HG02678 (cell line): Measurements from ENCODE around the gene STIL.
"Not testable (repeated sequence)": the region's sequence is repeated elsewhere in the genome, so short reads cannot be mapped to it uniquely, and the experiment has no call there.

Source experiments
- ATAC-seq: cut with Tn5 transposase; IDR thresholded peaks from one replicate; pipeline ENCODE4 v1.9.1; 2021; ENCODE audit warnings: mild to moderate bottlenecking, moderate library complexity; ENCODE audit not compliant: unreplicated experiment

Gene STIL

DNA sequence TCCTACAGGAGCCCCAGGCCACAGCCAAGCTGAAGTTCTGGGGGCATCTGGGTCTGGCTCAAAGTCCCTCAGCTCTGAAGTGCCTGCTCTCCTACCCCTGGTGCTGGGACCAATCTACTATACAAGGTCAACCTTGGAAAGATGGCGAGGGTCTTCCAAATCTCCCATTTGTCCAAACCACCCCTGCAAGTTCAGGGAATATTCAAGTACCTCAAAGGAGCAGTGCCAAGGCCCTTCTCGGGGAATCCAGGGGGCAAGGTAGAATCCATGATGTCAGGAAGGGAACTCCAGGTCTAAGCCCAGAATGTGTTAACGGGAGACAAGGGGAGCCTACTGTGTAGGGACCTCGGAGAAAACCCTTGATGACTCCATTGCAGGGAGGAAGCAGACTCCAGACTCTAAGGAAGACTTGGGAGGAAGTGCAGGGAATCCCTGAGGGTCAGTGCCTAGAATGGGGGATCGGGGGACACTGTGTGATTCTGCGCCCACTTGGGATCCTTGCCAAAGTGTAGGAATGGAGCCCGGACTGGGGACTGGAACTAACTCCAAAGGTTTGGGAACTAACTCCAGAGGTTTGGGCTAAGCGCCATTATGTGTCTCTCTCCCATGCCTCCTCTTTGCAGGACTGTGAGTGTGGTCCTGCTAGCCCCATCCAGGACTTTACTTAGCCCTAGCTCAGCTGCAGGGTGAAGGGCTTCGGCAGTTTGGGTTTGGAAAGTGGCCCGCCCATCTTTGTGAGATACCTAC is 90.6 kb downstream of the STIL start:
- ATAC-seq = no peak

DNA sequence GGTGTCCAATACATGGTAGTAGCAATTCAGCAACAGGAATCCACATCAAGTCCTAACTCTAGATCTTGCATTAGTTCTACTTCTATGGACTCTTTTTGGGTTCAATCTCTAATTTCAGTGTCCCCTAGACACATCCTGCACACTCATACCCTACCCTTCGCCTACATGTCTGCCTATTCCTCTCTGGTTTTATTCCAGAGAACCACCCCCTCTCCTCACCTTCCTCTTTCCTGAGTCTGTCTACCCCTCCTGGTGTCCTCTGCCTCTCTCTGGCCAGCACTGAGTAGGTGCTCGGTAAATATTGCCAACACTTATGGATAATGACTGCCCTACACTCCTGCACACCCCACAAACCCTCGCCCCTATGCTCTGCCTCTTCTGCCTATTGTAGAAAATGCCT is 91.5 kb downstream of the STIL start:
- ATAC-seq = no peak

GRCh38 chr1:47219590-47220220 is 94.2 kb downstream of the STIL start:
- ATAC-seq = no peak

- ATAC-seq = no peak
Observed at GRCh38 chr1:47219001-47219400, 94.9 kb downstream of the STIL start.

DNA sequence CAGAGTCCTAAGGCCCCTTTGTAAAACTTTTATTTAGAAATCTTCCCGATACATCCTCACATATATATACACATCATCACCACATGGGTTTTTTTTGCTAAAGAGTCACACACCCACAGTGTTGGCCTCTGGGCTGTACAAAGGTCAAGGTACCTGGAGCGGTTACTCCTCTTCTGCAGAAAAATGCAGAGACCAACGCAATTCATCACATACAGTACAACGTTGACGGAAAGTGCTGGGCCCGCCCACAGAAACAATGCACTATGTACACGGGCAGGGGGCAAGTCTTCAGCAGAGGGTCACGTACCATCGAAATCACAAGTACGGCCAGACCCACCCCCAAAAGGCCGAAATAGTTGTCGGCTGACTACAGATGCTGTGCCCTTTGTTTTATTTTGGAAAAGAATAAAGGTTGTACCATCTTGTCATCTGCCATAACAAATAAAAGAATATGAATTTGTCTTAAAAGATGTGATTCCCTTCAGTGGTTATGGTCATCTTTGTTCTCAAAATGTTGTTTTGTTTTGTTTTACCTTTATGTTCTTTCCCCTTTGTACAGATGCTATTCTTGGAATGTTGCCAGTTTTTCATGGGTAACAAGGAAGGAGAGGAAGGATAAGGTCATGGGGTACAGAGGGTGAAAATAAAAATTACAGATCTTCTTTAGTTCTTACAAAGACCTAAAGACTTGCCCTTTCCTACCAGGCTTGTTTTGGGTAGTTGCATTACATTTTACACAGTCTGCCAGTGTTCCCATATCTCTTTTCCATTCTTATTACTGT is 97.5 kb downstream of the STIL start:
- no peak for ATAC-seq

DNA sequence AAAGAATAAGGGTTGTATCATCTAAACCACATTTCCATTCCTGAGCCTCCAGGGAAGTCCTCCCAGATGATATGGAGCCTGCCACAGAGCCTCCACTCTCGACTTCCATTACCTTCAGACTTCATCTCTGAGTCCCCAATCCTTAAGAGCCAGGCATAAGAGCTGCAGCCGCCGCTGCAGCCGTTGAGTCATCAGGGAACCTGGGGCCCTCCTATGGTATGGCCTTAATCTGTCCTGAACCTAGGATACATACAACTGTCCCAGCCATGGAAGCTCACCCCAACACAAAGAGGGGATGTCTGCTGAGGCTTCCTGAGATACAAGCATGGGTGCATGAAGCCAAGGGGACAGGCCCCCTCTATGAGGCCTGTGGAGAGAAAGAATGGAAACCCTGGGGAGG is 98.2 kb downstream of the STIL start:
- ATAC-seq = no peak

DNA sequence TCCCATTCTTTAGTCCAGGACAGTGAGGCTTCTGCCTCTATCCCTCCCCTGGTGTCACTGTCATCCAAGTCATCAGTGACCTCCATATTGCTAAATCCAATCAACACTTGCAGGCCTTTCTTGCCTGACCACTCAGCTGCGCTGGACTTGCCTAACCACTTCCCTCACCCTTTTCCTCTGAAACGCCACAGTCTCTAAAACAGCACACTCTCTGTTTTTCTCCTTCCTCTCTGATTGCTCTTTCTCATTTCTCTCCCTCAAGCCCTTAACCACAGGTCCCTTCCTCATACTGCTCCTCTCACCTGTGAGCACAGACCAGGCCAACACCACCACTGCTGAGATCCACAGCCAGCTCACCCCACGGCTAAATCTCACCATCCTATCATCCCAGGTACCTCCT is 99.4 kb downstream of the STIL start:
- no peak for ATAC-seq

DNA sequence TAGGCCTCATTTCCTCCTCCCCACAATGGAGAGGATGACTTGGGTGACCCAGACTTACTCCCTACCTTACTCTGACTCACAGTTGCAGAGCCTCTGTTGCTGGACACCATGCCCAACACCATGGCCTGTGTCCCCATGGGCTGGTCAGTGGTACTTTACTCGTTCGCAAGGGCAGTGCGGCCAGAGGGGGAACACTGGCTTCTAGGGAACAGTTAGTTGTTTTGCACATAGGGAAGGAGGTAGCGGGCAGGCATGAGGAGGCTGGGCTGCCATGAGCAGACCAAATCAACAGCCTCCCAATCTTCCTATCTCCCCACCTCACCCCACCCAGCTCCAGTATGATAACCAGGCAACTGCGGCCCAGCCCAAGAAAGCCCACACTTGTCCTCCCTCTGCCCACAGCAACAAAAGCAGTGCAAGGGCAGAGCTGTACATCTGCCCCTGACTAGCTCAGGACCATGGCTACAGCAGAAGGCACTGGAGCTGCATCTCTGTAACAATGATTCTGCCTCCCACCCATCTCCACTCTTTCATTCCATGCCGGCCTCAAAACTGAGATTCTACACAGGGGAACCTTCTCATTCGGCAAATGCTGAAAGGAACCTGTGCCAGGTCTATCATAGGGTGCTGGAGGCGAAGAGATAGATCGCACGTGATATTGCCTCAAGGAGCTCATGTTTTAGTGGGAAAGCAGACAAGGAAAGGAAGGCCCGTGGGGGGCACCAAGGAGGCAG is 100.5 kb downstream of the STIL start:
- ATAC-seq = no peak

GRCh38 chr1:47212636-47213229 is 101.2 kb downstream of the STIL start:
- ATAC-seq = no peak

- ATAC-seq = no peak
Observed at GRCh38 chr1:47211796-47212269, 102.1 kb downstream of the STIL start.

GRCh38 chr1:47210666-47211065 is 103.3 kb downstream of the STIL start:
- no peak for ATAC-seq

DNA sequence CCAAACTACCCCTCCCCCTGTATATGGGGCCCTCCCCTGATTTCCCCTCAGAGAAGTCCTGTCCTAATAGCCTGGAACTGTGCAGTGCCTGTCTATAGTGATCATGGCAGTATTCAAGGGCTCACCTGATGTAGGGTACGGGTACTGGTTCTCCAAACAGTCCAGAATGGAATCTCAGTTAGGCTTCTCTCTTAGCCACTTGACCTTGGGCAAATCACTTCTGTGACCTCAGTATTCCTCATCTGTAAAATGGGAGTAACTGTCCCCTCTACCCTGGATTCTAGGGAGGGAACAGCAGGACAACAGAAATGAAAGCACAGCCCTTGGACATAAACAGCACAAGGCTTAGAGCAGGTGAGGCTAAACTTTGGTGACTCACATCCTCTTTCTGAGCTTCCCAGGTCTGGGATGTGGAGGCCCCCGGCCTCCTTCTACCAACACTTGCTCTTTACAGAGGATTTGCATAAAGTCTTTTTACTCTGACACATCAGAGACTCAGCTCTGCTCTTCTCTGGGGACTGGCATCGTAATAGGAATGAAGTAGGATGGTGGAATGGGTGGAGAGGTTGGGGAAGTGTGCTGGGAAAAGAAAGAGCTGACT is 104.1 kb downstream of the STIL start:
- no peak for ATAC-seq

- no peak for ATAC-seq
Observed at GRCh38 chr1:47209091-47209490, 104.9 kb downstream of the STIL start.

GRCh38 chr1:47208374-47208850 is 105.5 kb downstream of the STIL start:
- no peak for ATAC-seq

- ATAC-seq = no peak
Observed at GRCh38 chr1:47207803-47208373, 106.1 kb downstream of the STIL start.

DNA sequence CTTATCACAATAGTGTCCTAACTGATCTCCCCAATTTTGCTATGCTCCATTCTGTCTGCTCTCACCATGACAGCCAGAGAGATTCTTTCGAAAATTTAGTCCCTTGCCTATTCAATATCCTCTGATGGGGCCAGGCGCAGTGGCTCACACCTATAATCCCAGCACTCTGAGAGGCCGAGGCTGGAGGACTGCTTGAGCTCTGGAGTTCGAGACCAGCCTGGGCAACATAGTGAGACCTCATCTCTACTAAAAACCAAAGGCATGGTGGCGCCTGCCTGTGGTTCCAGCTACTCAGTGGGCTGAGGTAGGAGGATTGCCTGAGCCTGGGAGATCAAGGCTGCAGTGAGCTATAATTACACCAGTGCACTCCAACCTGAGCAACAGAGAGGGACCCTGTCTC is 108.0 kb downstream of the STIL start:
- no peak for ATAC-seq

DNA sequence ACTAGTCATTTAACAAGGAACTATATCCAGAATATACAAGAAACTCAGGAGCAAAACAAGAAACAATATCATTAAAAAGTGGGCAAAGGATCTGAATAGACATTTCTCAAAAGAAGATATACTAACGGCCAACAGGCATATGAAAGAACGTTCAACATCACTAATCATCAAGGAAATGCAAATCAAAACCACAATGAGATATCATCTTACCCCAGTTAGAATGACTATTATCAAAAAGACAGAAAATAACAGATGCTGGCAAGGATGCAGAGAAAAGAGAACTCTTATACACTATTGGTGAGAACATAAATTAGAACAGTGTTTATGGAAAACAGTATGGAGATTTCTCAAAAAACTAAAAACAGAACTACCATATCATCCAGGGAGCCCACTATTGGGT is 110.4 kb downstream of the STIL start:
- ATAC-seq = not testable (repeated sequence)

GRCh38 chr1:47201179-47201578 is 112.8 kb downstream of the STIL start:
- no peak for ATAC-seq
